Nucleus accumbens (tissue), 56 donors: Measurements from ENCODE around the gene PCMT1.
"Not testable (repeated sequence)": the region's sequence is repeated elsewhere in the genome, so short reads cannot be mapped to it uniquely, and the experiment has no call there.

Experiments used
- DNase-seq, 56 donors: peaks; one replicate each; lab custom pipeline; 2025; lab: John Stamatoyannopoulos, UW

Gene PCMT1

GRCh38 chr6:149749082-149749593 lies 403 bp upstream of the PCMT1 start:
- not testable (repeated sequence) for DNase-seq

DNA sequence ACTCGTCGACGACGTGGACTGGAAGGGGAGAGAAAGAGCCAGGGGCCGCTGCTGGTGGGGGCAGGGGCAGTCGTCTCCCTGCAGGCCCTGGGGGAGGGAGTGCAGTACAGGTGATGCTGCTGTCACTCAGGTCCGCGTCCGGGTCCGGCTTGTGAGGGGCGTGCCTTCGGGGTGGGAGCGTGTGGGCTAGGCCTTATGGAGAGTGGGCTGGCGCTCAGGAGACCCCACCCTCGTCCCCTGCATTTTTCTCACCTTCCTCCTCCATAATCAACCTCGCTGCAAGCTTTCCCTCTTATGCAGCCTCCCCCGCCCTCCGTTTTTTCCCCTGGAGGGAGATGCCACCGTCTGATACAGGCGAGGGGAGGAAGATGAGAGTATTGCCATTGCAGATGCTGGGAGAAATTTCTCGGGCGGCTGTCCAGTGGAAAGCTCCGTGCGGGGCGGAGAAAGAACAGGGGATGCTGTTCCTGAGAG lies 632 bp downstream of the PCMT1 start:
- peak in 38 of 56 donors; percentile 11 to 76 (median 46) for DNase-seq

- no peak for DNase-seq
These were observed 1.7 kb downstream of the PCMT1 start for GRCh38 chr6:149751239-149751638.

DNA sequence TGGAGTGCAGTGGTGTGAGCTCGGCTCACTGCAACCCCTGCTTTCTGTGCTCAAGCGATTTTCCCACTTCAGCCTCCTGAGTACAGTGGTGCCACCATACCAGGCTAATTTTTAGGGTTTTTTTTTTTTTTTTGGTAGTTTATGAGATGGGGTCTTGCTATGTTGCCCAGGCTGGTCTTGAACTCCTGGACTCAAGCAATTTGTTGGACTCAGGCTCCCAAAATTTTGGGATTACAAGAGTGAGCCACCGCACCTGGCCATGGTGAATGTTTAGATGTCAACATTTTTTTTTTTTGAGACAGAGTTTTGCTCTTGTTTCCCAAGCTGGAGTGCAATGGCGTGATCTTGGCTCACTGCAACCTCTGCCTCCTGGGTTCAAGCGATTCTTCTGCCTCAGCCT lies 2.4 kb downstream of the PCMT1 start:
- not testable (repeated sequence) for DNase-seq

DNA sequence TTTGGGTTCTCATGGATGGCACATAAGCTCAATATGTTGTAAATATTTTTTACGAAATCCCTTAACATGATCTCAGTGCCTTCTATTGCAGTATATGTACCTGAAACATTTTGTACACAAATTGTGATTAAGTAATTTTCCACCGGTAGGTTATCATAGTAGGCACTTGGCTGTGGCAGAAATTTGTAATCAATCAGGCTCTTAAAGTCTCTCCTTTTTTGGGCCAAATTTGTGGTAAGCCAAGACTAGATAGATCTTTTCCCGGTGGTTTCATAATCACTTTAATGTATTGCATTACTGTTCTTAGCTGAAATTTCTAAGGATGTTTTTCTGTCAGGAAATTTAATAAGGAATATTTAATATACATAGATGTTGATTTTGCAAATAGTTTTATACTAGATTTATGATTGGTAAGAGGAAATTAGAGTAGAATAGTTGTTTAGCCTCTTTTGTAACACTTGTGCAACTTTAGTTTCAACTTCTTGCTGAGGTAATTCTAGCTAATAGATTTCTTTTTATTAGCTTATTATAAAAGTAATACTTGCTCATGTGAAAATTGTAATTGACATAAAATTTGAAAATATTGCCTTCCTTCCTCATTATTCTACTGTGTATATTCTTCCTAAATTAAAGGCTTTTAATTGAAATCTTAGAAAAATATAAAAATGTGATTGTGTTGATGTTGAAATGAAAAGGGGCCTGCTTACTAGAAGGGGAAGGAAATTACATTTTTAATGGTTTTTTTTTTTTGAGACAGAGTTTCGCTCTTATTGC lies 3.2 kb downstream of the PCMT1 start:
- no peak for DNase-seq

DNA sequence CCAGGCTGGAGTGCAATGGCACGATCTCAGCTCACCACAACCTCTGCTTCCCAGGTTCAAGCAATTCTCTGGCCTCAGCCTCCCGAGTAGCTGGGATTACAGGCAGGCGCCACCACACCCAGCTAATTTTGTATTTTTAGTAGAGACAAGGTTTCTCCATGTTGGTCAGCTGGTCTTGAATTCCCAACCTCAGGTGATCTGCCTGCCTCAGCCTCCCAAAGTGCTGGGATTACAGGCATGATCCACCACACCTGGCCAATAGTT lies 3.8 kb downstream of the PCMT1 start:
- DNase-seq: not testable (repeated sequence)

GRCh38 chr6:149754548-149754947 lies 5.0 kb downstream of the PCMT1 start:
- DNase-seq: no peak

- peak in 2 of 56 donors; percentile 1 to 3 for DNase-seq
These were observed 6.0 kb downstream of the PCMT1 start for GRCh38 chr6:149755300-149756260.

GRCh38 chr6:149756261-149756636 lies 6.7 kb downstream of the PCMT1 start:
- no peak for DNase-seq

DNA sequence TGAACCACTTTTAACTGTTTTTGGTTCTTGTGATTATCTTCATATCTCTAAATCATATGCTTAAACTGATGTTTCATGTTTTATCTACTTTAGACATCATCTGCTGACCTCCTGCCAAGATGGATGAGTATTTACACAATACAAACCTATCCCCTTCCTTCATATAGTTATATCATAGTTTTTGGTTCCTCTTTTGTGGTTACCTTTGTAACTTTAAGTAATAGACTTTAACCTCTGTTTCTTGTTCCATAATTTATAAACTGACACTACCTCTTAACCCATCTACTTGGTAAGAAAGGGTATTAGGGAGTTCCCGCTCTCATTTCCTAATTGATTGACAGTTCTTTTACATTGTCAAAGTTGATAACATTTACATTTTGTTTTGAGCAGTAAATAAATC lies 11.9 kb downstream of the PCMT1 start:
- DNase-seq: no peak

GRCh38 chr6:149763866-149764265 lies 14.3 kb downstream of the PCMT1 start:
- no peak for DNase-seq

DNA sequence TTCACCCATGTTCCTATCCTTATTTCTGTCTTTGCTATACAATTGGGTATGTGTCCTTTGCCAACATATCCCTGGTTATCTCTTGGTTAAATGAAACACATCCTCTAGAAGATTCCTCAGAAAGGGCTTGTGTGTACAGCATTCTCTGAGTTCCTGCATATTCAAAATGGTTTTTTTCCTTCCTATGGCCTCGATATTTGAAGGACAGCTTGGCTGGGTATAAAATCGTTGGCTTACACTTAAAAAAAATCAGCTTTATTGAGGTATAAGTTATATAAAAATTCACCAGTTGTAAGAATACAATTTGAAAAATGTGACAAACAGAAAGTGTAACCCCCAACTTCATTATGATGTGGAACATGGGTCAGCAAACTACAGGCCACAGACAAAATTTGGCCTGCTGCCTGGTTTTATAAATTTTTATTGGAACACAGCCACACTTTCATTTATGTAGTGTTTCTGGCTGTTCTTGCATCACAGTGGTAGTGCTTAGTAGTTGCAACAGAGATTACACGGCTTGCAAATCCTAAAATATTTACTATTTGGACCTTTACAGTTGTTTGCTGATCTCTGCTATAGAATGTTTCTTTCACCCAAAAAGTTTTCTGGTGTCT lies 16.7 kb downstream of the PCMT1 start:
- no peak for DNase-seq

- DNase-seq: no peak
These were observed 20.1 kb downstream of the PCMT1 start for GRCh38 chr6:149769676-149770075.

DNA sequence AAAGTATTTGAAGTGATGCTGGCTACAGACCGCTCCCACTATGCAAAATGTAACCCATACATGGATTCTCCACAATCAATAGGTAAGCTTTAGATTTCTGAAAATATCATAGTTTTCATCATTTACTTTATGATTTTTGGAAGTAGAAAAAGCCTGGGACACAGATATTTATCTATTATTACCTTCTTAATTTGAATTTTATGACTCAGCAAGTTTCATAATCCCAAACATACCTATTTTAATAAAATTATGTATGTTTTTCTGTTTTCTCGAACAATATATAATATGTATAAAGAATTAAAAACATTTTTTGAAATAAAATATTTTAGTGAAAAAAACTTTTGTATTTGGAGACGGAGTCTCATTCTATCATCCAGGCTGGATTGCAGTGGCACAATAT lies 21.6 kb downstream of the PCMT1 start:
- DNase-seq: no peak

- DNase-seq: no peak
These were observed 22.4 kb downstream of the PCMT1 start for GRCh38 chr6:149771925-149772324.

- no peak for DNase-seq
These were observed 28.1 kb downstream of the PCMT1 start for GRCh38 chr6:149777624-149778023.

DNA sequence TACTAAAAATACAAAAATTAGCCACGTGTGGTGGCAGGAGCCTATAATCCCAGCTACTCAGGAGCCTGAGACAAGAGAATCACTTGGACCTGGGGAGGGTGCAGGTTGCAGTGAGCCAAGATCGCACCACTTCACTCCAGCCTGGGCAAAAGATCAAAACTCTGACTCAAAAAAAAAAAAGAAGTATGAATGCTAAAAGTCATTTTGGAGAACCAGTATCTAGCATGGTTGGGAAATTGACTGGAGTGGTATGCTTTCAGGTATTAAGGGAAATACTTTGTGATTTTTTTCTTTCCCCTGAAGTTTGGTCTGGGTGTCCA lies 30.1 kb downstream of the PCMT1 start:
- DNase-seq: no peak

DNA sequence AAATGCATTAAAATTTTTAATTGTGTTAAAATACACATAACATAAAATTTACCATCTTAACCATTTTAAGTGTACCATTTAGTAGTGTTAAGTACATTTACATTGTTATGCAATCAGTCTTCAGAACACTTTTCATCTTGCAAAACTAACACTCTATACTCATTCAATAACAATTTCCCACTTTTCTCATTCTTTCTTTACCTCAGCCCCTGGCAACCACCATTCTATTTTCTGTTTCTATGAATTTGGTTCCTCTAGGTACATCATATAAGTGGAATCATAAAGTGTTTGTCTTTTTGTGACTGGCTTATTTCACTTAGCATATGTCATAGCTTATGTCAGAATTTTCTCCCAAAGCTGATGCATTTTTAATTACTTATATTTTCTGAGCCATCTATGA lies 32.2 kb downstream of the PCMT1 start:
- DNase-seq: no peak

DNA sequence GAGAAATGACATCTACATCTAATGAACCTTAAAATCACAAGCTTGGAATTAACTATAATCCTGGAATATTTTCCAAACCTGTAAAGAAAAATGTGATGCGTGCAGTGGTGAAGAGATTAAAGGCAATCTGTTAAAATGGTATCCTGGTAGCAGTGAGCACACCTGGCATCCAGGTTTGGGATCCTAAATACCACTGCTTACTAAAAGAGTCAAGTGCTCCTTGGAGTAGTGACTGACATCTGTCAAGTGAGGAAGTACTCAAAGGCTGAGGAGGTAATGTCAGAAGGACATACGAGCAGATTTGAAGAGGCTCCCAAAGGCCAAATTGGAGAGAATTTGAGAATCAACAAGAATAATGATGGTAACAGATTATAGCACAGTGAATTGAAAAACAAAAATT lies 32.8 kb downstream of the PCMT1 start:
- DNase-seq: no peak

DNA sequence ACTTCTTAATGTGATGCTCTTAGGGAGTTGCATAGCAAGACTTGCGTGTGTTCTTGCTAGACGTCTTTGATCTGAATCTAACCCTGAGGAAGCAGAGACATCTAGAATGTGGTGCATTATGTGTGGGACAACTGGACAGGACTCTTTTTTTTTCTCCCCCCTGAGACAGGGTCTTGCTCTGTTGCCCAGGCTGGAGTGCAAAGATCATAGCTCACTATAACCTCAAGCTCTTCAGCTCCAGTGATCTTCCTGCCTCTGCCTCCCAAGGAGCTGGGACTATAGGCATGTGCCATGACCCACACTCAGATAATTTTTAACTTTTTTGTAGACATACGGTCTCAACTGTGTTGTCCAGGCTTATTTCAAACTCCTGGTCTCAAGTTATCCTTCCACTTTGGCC lies 34.0 kb downstream of the PCMT1 start:
- no peak for DNase-seq

DNA sequence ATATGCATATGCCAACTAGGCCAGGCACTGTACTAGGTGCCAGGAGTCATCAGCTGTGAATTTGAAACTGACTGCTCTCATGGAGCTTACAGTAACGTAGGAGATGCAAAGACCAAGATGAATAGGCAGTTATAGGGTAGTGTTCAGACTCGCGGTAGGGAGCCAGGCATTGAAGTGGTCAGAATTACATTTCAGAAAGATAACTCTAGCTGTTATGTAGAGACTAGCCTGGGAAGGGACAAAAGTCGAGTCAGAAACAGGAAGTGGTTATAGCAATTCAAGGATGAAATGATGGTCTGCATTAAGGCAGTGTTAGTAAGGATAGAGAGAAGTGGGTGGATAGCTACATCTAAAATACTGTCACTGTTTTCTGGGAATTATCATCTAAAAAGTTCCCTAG lies 56.6 kb downstream of the PCMT1 start:
- no peak for DNase-seq
